HCT116 (cell line): Measurements from ENCODE around the gene KRT78. TPM values are rescaled to one million over a fixed set of nuclear protein-coding genes. Genes with fewer than 3 reads are reported as not detected.

Experiments
- ATAC-seq: fragments of 200-7000 bp; cut with Tn5 transposase; 2 replicates; pipeline ENCODE4 v1.9.1; 2020; ENCODE audit warnings: mild to moderate bottlenecking, moderate library complexity
- BruUV-seq: library from RNA; stranded (reverse); fragments of 400-500 nt; replicated peaks from 2 replicates; lab custom pipeline; 2021; lab: Mats Ljungman, UMichigan
- CTCF ChIA-PET: fragments of 300-600 bp; sonication (Branson Sonifier 250); formaldehyde crosslinking; loops from one replicate; lab custom pipeline; 2021; ENCODE audit warnings: antibody characterized with exemption; lab: Charles Lee
- POLR2A ChIA-PET: fragments of 300-600, 350-600 bp; sonication (Branson Sonifier 250); formaldehyde crosslinking; loops from one replicate; lab custom pipeline; 2021; ENCODE audit warnings: antibody characterized with exemption; lab: Charles Lee
- RAD21 ChIA-PET, 2 experiments: fragments of 300-600 bp; sonication (Branson Sonifier 250); formaldehyde crosslinking; loops; one replicate each; lab custom pipeline; 2023; ENCODE audit warnings: low total read pairs in 2 of 2; ENCODE audit not compliant: uncharacterized antibody in 2 of 2, unreplicated experiment in 2 of 2, low non-redundant PET in 1 of 2; lab: Charles Lee
- DNase-seq: peaks from one replicate; pipeline ENCODE4 v3.0.0-alpha.2; 2010; ENCODE audit warnings: low read depth, low spot score
- H2AFZ ChIP-seq: fragments of 200-600 bp; shearing (Covaris generic), sonication (generic); 2 replicates; pipeline ENCODE4 v1.6.1; 2017; ENCODE audit warnings: low read depth, mixed run types, mixed read lengths, antibody characterized with exemption, low read length; ENCODE audit not compliant: poor library complexity, severe bottlenecking
- H3K27ac ChIP-seq: 2 replicates; pipeline ENCODE4 v1.5.1; 2012; ENCODE audit warnings: low read depth, low read length
- H3K27me3 ChIP-seq: fragments of 200-600 bp; sonication (generic); 2 replicates; pipeline ENCODE4 v1.6.1; 2016; ENCODE audit warnings: mixed run types, low read length, mixed read lengths; ENCODE audit not compliant: insufficient read depth
- H3K36me3 ChIP-seq, 2 experiments: fragments of 200-500 bp in 1 of 2; fragments of 200-600 bp in 1 of 2; sonication (Bioruptor generic) in 1 of 2; sonication (generic) in 1 of 2; 2 replicates each; pipeline versions ENCODE4 v1.5.1 to v1.6.1; 2014 to 2016; ENCODE audit warnings: low read length in 2 of 2, inconsistent platforms in 1 of 2, mixed read lengths in 1 of 2, mixed run types in 1 of 2; ENCODE audit not compliant: insufficient read depth in 2 of 2, control insufficient read depth in 1 of 2
- H3K4me1 ChIP-seq, 2 experiments: fragments of 200-600 bp in 1 of 2; sonication (generic) in 1 of 2; 2 replicates each; pipeline versions ENCODE4 v1.5.1 to v1.6.1; 2012 to 2017; ENCODE audit warnings: low read length in 2 of 2, inconsistent platforms in 1 of 2, mild to moderate bottlenecking in 1 of 2, mixed read lengths in 1 of 2, mixed run types in 1 of 2, moderate library complexity in 1 of 2; ENCODE audit not compliant: insufficient read depth in 2 of 2, control insufficient read depth in 1 of 2
- H3K4me2 ChIP-seq: fragments of 200-600 bp; sonication (generic); 2 replicates; pipeline ENCODE4 v1.6.1; 2017; ENCODE audit warnings: mixed run types, low read length, mixed read lengths
- H3K4me3 ChIP-seq, 2 experiments: fragments of 200-600 bp in 1 of 2; sonication (generic) in 1 of 2; replicated peaks in 1 of 2; 2 replicates each; pipeline ENCODE4 v1.5.1; 2011 to 2016; ENCODE audit warnings: low read length in 2 of 2, control low read depth in 1 of 2, low read depth in 1 of 2, mild to moderate bottlenecking in 1 of 2, mixed read lengths in 1 of 2, mixed run types in 1 of 2
- H3K79me2 ChIP-seq: fragments of 200-600 bp; sonication (generic); 2 replicates; pipeline ENCODE4 v1.6.1; 2017; ENCODE audit warnings: mild to moderate bottlenecking, mixed run types, low read length, moderate library complexity, mixed read lengths; ENCODE audit not compliant: insufficient read depth
- H3K9ac ChIP-seq: fragments of 200-600 bp; sonication (generic); 2 replicates; pipeline ENCODE4 v1.6.1; 2016; ENCODE audit warnings: low read length, mixed read lengths
- H3K9me2 ChIP-seq: fragments of 200-600 bp; sonication (generic), shearing (Covaris generic); 2 replicates; pipeline ENCODE4 v1.6.1; 2017; ENCODE audit warnings: mixed run types, mild to moderate bottlenecking, moderate library complexity; ENCODE audit not compliant: insufficient read depth
- H3K9me3 ChIP-seq, 2 experiments: fragments of 200-500 bp in 1 of 2; fragments of 200-600 bp in 1 of 2; sonication (Bioruptor generic) in 1 of 2; sonication (generic) in 1 of 2; 2 replicates each; pipeline ENCODE4 v1.6.1; 2014 to 2017; ENCODE audit warnings: low read length in 2 of 2, mixed read lengths in 2 of 2, inconsistent platforms in 1 of 2, low read depth in 1 of 2, mild to moderate bottlenecking in 1 of 2, mixed run types in 1 of 2, moderate library complexity in 1 of 2; ENCODE audit not compliant: control insufficient read depth in 1 of 2, insufficient read depth in 1 of 2
- H4K20me1 ChIP-seq: fragments of 200-600 bp; sonication (generic), shearing (Covaris generic); 2 replicates; pipeline ENCODE4 v1.6.1; 2017; ENCODE audit warnings: mixed run types, mild to moderate bottlenecking, moderate library complexity; ENCODE audit not compliant: insufficient read depth
- CBX3 ChIP-seq: IDR thresholded peaks from 2 replicates; pipeline ENCODE4 v1.6.1; 2012; ENCODE audit warnings: low read depth
- EGR1 ChIP-seq: IDR thresholded peaks from 2 replicates; pipeline ENCODE4 v1.6.1; 2012; ENCODE audit warnings: low read depth
- ELF1 ChIP-seq: IDR thresholded peaks from 2 replicates; pipeline ENCODE4 v1.6.1; 2012; ENCODE audit warnings: low read depth, borderline replicate concordance
- EZH2 ChIP-seq: fragments of 200-600 bp; sonication (generic); IDR thresholded peaks from 2 replicates; pipeline ENCODE4 v1.6.1; 2017; ENCODE audit warnings: antibody characterized with exemption, mixed run types
- EZH2phosphoT487 ChIP-seq: fragments of 200-600 bp; IDR thresholded peaks from 2 replicates; pipeline ENCODE4 v1.6.1; 2018; ENCODE audit warnings: antibody characterized with exemption, borderline replicate concordance
- JUND ChIP-seq: IDR thresholded peaks from 2 replicates; pipeline ENCODE4 v1.6.1; 2012
- POLR2AphosphoS5 ChIP-seq: IDR thresholded peaks from 2 replicates; pipeline ENCODE4 v1.6.1; 2011; ENCODE audit warnings: mild to moderate bottlenecking, low read depth, low read length, moderate library complexity
- RAD21 ChIP-seq: IDR thresholded peaks from 2 replicates; pipeline ENCODE4 v1.6.1; 2012; ENCODE audit warnings: low read depth, mild to moderate bottlenecking
- SP1 ChIP-seq: IDR thresholded peaks from 2 replicates; pipeline ENCODE4 v1.6.1; 2012; ENCODE audit warnings: low read depth
- SRF ChIP-seq: IDR thresholded peaks from 2 replicates; pipeline ENCODE4 v1.6.1; 2012; ENCODE audit warnings: low read depth
- TCF7L2 ChIP-seq: IDR thresholded peaks from 2 replicates; pipeline ENCODE4 v1.7.0; 2011; ENCODE audit warnings: borderline replicate concordance, inconsistent platforms; ENCODE audit not compliant: insufficient read depth, insufficient read length; ENCODE audit errors: extremely low read depth
- ZBTB33 ChIP-seq: IDR thresholded peaks from 2 replicates; pipeline ENCODE4 v1.6.1; 2011; ENCODE audit warnings: mild to moderate bottlenecking, low read length, moderate library complexity; ENCODE audit not compliant: insufficient replicate concordance; ENCODE audit errors: extremely low read depth
- ZNF274 ChIP-seq: fragments of 200-500 bp; sonication (Bioruptor generic); IDR thresholded peaks from 2 replicates; pipeline ENCODE4 v1.6.1; 2014; ENCODE audit warnings: mild to moderate bottlenecking, low read depth, low read length, inconsistent platforms
- intact Hi-C: fragments of 100-400 bp; cut with micrococcal nuclease; formaldehyde crosslinking; loops from 2 replicates; pipeline ENCODE4 v1.10.0; 2022
- total RNA-seq: library from RNA; stranded (reverse); gene quantifications from one replicate; pipeline ENCODE4 v1.2.1, GENCODE V29; 2021; ENCODE audit not compliant: unreplicated experiment

The KRT78 gene
- total RNA-seq, 1 experiment from 2014 or later, result not detected

GRCh38 chr12:52828591-52829021 is 20.2 kb downstream of the KRT78 start:
- Histone ChIP-seq H3K9ac (no peak overlapping the region), H3K4me2 (no peak overlapping the region), H3K79me2 (no peaks in the 10 kb centered on the region), H3K9me2 (no peaks in the 10 kb centered on the region), H3K4me1 (no peaks in the 10 kb centered on the region), H3K27me3 (no peaks in the 10 kb centered on the region), H3K36me3 (no peaks in the 10 kb centered on the region), H3K4me3 (no peak overlapping the region), H4K20me1 (no peaks in the 10 kb centered on the region), H3K27ac (no peak overlapping the region), H2AFZ (no peak overlapping the region), H3K9me3 (no peaks in the 10 kb centered on the region)
- ATAC-seq, result no peak
- no TSS peak for BruUV-seq
- TF ChIP-seq JUND (no peak), SRF (no peak), ZNF274 (no peak), TCF7L2 (no peak), SP1 (no peak), ELF1 (no peak), RAD21 (no peak), POLR2AphosphoS5 (no peak), CBX3 (no peak), EZH2 (no peak), EZH2phosphoT487 (no peak), EGR1 (no peak), ZBTB33 (no peak)
- no peak for DNase-seq
- POLR2A ChIA-PET, result no interaction called here
- RAD21 ChIA-PET, result no interaction called here
- intact Hi-C loops, result no loop called here
- CTCF ChIA-PET, result no interaction called here
